GM23338 (cell line): Measurements from ENCODE around the gene XPR1. TPM values are rescaled to one million over a fixed set of nuclear protein-coding genes. Genes with fewer than 3 reads are reported as not detected.

Experiments
- ATAC-seq: fragments of 200-7000 bp; cut with Tn5 transposase; 3 replicates; pipeline ENCODE4 v1.9.1; 2020
- DNase-seq: peaks from one replicate; pipeline ENCODE4 v3.0.0-alpha.2; 2015; ENCODE audit warnings: low spot score
- H2AFZ ChIP-seq: fragments of 200-600 bp; sonication (generic); 2 replicates; pipeline ENCODE4 v1.8.0; 2016; ENCODE audit warnings: antibody characterized with exemption, mild to moderate bottlenecking, moderate library complexity
- H3F3A ChIP-seq: fragments of 200-600 bp; sonication (generic); replicated peaks from 2 replicates; pipeline ENCODE4 v1.8.0; 2017; ENCODE audit warnings: antibody characterized with exemption, mixed run types, low read depth
- H3K27ac ChIP-seq: fragments of 200-600 bp; sonication (generic); 2 replicates; pipeline ENCODE4 v1.6.1; 2016; ENCODE audit warnings: low read depth
- H3K27me3 ChIP-seq: fragments of 200-600 bp; sonication (generic); 2 replicates; pipeline ENCODE4 v1.8.0; 2016; ENCODE audit warnings: mild to moderate bottlenecking, mixed run types, moderate library complexity; ENCODE audit not compliant: insufficient read depth
- H3K36me3 ChIP-seq: fragments of 200-600 bp; sonication (generic); 2 replicates; pipeline ENCODE4 v1.8.0; 2016; ENCODE audit warnings: mild to moderate bottlenecking; ENCODE audit not compliant: insufficient read depth
- H3K4me1 ChIP-seq: fragments of 200-600 bp; sonication (generic); 2 replicates; pipeline ENCODE4 v1.8.0; 2016; ENCODE audit warnings: mild to moderate bottlenecking, moderate library complexity; ENCODE audit not compliant: insufficient read depth
- H3K4me2 ChIP-seq: fragments of 200-600 bp; sonication (generic); 2 replicates; pipeline ENCODE4 v1.7.1; 2017; ENCODE audit warnings: mixed run types
- H3K4me3 ChIP-seq: fragments of 200-600 bp; sonication (generic); 2 replicates; pipeline ENCODE4 v1.6.1; 2016; ENCODE audit warnings: mixed run types
- H3K79me2 ChIP-seq: fragments of 200-600 bp; sonication (generic); replicated peaks from 2 replicates; pipeline ENCODE4 v1.8.0; 2017; ENCODE audit warnings: mild to moderate bottlenecking; ENCODE audit not compliant: insufficient read depth
- H3K9me2 ChIP-seq: fragments of 200-600 bp; sonication (generic); 2 replicates; pipeline ENCODE4 v1.8.0; 2017; ENCODE audit not compliant: insufficient read depth
- H4K20me1 ChIP-seq: fragments of 200-600 bp; sonication (generic); replicated peaks from 2 replicates; pipeline ENCODE4 v1.8.0; 2017; ENCODE audit warnings: mild to moderate bottlenecking; ENCODE audit not compliant: insufficient read depth
- H3K27ac Mint-ChIP-seq: 2 replicates; pipeline ENCODE4 v1.8.0; 2020; ENCODE audit warnings: inconsistent platforms, mild to moderate bottlenecking, moderate library complexity, mixed read lengths
- H3K27me3 Mint-ChIP-seq: 3 replicates; pipeline ENCODE4 v1.8.0; 2022; ENCODE audit warnings: low read depth, mild to moderate bottlenecking, moderate library complexity, mixed read lengths, inconsistent platforms; ENCODE audit not compliant: insufficient read depth, poor library complexity
- H3K36me3 Mint-ChIP-seq: 3 replicates; pipeline ENCODE4 v1.8.0; 2021; ENCODE audit warnings: low read depth, mild to moderate bottlenecking, inconsistent platforms, moderate library complexity, mixed read lengths
- H3K4me1 Mint-ChIP-seq: 3 replicates; pipeline ENCODE4 v1.8.0; 2020; ENCODE audit warnings: mild to moderate bottlenecking, inconsistent platforms, mixed read lengths
- H3K4me3 Mint-ChIP-seq: 3 replicates; pipeline ENCODE4 v1.8.0; 2021; ENCODE audit warnings: moderate library complexity, mild to moderate bottlenecking, inconsistent platforms, mixed read lengths
- H3K9me3 Mint-ChIP-seq: 3 replicates; pipeline ENCODE4 v1.8.0; 2020; ENCODE audit warnings: moderate library complexity, mild to moderate bottlenecking, inconsistent platforms, mixed read lengths
- CREB1 ChIP-seq: fragments of 250-450 bp; sonication (Bioruptor Pico); IDR thresholded peaks from 2 replicates; pipeline ENCODE4 v1.5.0; 2020; ENCODE audit warnings: low read depth, mild to moderate bottlenecking, moderate library complexity
- EZH2 ChIP-seq: fragments of 200-600 bp; sonication (generic); IDR thresholded peaks from one replicate; pipeline ENCODE4 v1.8.0; 2017; ENCODE audit warnings: antibody characterized with exemption, mild to moderate bottlenecking, low read depth; ENCODE audit not compliant: unreplicated experiment
- EZH2phosphoT487 ChIP-seq: fragments of 200-600 bp; sonication (generic); IDR thresholded peaks from one replicate; pipeline ENCODE4 v1.8.1; 2018; ENCODE audit warnings: antibody characterized with exemption; ENCODE audit not compliant: unreplicated experiment
- JUNB ChIP-seq: IDR thresholded peaks from one replicate; pipeline ENCODE4 v1.6.1; 2016; ENCODE audit warnings: antibody characterized with exemption; ENCODE audit not compliant: unreplicated experiment
- NANOG ChIP-seq: IDR thresholded peaks from 2 replicates; pipeline ENCODE4 v1.6.1; 2016; ENCODE audit warnings: antibody characterized with exemption, borderline replicate concordance
- POLR2AphosphoS5 ChIP-seq: IDR thresholded peaks from 2 replicates; pipeline ENCODE4 v1.6.1; 2016; ENCODE audit warnings: antibody characterized with exemption, low read depth
- STAT1 ChIP-seq: IDR thresholded peaks from one replicate; pipeline ENCODE4 v1.6.1; 2016; ENCODE audit warnings: antibody characterized with exemption; ENCODE audit not compliant: unreplicated experiment
- ZNF114 ChIP-seq: fragments of 250-450 bp; sonication (Bioruptor Pico); IDR thresholded peaks from 2 replicates; pipeline ENCODE4 v1.5.0; 2020; ENCODE audit warnings: mild to moderate bottlenecking, moderate library complexity
- ZNF331 ChIP-seq: fragments of 250-450 bp; sonication (Bioruptor Pico); IDR thresholded peaks from 2 replicates; pipeline ENCODE4 v1.5.0; 2020; ENCODE audit warnings: low read depth, mild to moderate bottlenecking, moderate library complexity
- polyA plus RNA-seq: library from polyadenylated mRNA; unstranded; fragments of >200 nt; fragmentation: Nextera tagmentation; extraction: Ambion mirVana; gene quantifications from 2 replicates; pipeline ENCODE4 v1.2.1, GENCODE V29; 2016
- total RNA-seq: library from RNA; depleted of rRNA; stranded (reverse); fragments of >200 nt; shearing (Covaris generic); gene quantifications from 2 replicates; pipeline ENCODE4 v1.2.3, GENCODE V29; 2014
- TF ChIP-seq, protein P1 (sequence below): IDR thresholded peaks from one replicate; pipeline ENCODE4 v1.6.1; 2018; ENCODE audit warnings: antibody characterized with exemption; ENCODE audit not compliant: unreplicated experiment
- TF ChIP-seq, protein P2 (sequence below): fragments of 250-450 bp; sonication (Bioruptor Pico); IDR thresholded peaks from 2 replicates; pipeline ENCODE4 v1.5.0; 2020; ENCODE audit warnings: mild to moderate bottlenecking, moderate library complexity
- TF ChIP-seq, protein P3 (sequence below), 2 experiments: fragments of 200-600 bp in 1 of 2; sonication (generic) in 1 of 2; conservative IDR thresholded peaks; 2 replicates each; pipeline versions ENCODE4 v1.5.1 to v1.6.1; 2016 to 2017; ENCODE audit warnings: antibody characterized with exemption in 2 of 2, low read depth in 2 of 2, mild to moderate bottlenecking in 2 of 2, moderate library complexity in 1 of 2
- TF ChIP-seq, protein P4 (sequence below): IDR thresholded peaks from 2 replicates; pipeline ENCODE4 v1.6.1; 2016; ENCODE audit warnings: antibody characterized with exemption

Gene XPR1
- total and polyA plus RNA-seq, 2 experiments from 2014 or later = 9.3 to 38.1 TPM

DNA sequence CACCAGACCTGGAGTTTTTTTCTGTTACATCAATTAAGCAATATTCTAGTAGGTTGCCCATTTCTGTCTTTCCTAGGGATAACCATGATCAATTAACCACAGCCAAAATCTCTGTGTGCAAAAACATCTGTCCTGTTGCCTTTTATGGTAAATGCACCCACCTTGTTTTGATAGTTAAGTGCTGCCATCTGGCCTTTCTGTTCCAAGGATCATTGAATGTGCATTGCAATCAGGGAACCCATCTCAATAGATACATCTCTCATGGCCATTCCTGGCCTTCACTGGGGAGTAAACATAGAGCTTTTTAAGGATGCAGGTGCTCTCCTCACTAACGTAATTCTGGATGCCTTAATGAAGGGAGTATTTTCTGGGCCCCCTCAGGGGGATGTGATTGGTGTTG, 169.1 kb downstream of the XPR1 start (continued):
- TF ChIP-seq JUNB (no peak), ZNF114 (CRISPR knock-in tag) (no peak)

DNA sequence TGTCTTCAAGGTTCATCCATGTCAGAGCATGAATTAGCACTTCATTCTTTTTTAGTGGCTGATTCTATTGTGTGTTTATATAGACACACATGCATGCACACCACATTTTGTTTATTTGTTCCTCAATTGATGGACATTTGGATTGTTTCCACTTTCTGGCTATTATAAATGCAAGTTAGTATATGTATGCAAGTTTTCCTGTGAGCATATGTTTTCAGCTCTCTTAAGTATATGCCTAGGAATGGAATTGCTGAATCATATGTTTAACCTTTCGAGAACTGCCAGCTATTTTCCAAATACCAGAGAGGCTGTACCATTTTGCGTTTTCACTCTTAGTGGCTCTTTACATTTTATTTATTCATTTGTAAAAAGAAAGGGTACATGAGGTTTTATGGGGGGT, 171.0 kb downstream of the XPR1 start:
- Histone ChIP-seq H3K79me2 (no peaks in the 10 kb centered on the region), H3K4me1 (no peaks in the 10 kb centered on the region), H4K20me1 (no peaks in the 10 kb centered on the region), H3F3A (no peaks in the 10 kb centered on the region), H3K36me3 (0 out of 2 replicates have a peak, but pooled peaks cover 5% of the 10 kb centered on the region), H3K4me3 (no peak overlapping the region), H3K27ac (no peak overlapping the region), H3K9me2 (0 out of 2 replicates have a peak, but pooled peaks cover 6% of the 10 kb centered on the region), H2AFZ (no peak overlapping the region), H3K27me3 (no peaks in the 10 kb centered on the region), H3K4me2 (no peak overlapping the region)
- DNase-seq (no peak), ATAC-seq (no peak)
- TF ChIP-seq ZNF114 (CRISPR knock-in tag) (no peak), NANOG (no peak), ZNF331 (CRISPR knock-in tag) (no peak), CREB1 (CRISPR knock-in tag) (no peak), EZH2 (no peak), STAT1 (no peak), POLR2AphosphoS5 (no peak), JUNB (no peak), EZH2phosphoT487 (no peak)
- TF ChIP-seq, protein P1, sequence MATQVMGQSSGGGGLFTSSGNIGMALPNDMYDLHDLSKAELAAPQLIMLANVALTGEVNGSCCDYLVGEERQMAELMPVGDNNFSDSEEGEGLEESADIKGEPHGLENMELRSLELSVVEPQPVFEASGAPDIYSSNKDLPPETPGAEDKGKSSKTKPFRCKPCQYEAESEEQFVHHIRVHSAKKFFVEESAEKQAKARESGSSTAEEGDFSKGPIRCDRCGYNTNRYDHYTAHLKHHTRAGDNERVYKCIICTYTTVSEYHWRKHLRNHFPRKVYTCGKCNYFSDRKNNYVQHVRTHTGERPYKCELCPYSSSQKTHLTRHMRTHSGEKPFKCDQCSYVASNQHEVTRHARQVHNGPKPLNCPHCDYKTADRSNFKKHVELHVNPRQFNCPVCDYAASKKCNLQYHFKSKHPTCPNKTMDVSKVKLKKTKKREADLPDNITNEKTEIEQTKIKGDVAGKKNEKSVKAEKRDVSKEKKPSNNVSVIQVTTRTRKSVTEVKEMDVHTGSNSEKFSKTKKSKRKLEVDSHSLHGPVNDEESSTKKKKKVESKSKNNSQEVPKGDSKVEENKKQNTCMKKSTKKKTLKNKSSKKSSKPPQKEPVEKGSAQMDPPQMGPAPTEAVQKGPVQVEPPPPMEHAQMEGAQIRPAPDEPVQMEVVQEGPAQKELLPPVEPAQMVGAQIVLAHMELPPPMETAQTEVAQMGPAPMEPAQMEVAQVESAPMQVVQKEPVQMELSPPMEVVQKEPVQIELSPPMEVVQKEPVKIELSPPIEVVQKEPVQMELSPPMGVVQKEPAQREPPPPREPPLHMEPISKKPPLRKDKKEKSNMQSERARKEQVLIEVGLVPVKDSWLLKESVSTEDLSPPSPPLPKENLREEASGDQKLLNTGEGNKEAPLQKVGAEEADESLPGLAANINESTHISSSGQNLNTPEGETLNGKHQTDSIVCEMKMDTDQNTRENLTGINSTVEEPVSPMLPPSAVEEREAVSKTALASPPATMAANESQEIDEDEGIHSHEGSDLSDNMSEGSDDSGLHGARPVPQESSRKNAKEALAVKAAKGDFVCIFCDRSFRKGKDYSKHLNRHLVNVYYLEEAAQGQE = no peak
- TF ChIP-seq, protein P2, sequence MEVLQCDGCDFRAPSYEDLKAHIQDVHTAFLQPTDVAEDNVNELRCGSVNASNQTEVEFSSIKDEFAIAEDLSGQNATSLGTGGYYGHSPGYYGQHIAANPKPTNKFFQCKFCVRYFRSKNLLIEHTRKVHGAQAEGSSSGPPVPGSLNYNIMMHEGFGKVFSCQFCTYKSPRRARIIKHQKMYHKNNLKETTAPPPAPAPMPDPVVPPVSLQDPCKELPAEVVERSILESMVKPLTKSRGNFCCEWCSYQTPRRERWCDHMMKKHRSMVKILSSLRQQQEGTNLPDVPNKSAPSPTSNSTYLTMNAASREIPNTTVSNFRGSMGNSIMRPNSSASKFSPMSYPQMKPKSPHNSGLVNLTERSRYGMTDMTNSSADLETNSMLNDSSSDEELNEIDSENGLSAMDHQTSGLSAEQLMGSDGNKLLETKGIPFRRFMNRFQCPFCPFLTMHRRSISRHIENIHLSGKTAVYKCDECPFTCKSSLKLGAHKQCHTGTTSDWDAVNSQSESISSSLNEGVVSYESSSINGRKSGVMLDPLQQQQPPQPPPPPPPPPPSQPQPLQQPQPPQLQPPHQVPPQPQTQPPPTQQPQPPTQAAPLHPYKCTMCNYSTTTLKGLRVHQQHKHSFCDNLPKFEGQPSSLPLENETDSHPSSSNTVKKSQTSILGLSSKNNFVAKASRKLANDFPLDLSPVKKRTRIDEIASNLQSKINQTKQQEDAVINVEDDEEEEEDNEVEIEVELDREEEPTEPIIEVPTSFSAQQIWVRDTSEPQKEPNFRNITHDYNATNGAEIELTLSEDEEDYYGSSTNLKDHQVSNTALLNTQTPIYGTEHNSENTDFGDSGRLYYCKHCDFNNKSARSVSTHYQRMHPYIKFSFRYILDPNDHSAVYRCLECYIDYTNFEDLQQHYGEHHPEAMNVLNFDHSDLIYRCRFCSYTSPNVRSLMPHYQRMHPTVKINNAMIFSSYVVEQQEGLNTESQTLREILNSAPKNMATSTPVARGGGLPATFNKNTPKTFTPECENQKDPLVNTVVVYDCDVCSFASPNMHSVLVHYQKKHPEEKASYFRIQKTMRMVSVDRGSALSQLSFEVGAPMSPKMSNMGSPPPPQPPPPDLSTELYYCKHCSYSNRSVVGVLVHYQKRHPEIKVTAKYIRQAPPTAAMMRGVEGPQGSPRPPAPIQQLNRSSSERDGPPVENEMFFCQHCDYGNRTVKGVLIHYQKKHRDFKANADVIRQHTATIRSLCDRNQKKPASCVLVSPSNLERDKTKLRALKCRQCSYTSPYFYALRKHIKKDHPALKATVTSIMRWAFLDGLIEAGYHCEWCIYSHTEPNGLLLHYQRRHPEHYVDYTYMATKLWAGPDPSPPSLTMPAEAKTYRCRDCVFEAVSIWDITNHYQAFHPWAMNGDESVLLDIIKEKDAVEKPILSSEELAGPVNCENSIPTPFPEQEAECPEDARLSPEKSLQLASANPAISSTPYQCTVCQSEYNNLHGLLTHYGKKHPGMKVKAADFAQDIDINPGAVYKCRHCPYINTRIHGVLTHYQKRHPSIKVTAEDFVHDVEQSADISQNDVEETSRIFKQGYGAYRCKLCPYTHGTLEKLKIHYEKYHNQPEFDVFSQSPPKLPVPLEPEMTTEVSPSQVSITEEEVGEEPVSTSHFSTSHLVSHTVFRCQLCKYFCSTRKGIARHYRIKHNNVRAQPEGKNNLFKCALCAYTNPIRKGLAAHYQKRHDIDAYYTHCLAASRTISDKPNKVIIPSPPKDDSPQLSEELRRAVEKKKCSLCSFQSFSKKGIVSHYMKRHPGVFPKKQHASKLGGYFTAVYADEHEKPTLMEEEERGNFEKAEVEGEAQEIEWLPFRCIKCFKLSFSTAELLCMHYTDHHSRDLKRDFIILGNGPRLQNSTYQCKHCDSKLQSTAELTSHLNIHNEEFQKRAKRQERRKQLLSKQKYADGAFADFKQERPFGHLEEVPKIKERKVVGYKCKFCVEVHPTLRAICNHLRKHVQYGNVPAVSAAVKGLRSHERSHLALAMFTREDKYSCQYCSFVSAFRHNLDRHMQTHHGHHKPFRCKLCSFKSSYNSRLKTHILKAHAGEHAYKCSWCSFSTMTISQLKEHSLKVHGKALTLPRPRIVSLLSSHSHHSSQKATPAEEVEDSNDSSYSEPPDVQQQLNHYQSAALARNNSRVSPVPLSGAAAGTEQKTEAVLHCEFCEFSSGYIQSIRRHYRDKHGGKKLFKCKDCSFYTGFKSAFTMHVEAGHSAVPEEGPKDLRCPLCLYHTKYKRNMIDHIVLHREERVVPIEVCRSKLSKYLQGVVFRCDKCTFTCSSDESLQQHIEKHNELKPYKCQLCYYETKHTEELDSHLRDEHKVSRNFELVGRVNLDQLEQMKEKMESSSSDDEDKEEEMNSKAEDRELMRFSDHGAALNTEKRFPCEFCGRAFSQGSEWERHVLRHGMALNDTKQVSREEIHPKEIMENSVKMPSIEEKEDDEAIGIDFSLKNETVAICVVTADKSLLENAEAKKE (CRISPR knock-in tag) = no peak
- TF ChIP-seq, protein P3, sequence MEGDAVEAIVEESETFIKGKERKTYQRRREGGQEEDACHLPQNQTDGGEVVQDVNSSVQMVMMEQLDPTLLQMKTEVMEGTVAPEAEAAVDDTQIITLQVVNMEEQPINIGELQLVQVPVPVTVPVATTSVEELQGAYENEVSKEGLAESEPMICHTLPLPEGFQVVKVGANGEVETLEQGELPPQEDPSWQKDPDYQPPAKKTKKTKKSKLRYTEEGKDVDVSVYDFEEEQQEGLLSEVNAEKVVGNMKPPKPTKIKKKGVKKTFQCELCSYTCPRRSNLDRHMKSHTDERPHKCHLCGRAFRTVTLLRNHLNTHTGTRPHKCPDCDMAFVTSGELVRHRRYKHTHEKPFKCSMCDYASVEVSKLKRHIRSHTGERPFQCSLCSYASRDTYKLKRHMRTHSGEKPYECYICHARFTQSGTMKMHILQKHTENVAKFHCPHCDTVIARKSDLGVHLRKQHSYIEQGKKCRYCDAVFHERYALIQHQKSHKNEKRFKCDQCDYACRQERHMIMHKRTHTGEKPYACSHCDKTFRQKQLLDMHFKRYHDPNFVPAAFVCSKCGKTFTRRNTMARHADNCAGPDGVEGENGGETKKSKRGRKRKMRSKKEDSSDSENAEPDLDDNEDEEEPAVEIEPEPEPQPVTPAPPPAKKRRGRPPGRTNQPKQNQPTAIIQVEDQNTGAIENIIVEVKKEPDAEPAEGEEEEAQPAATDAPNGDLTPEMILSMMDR (conservative IDR thresholded peaks at IDR 0.05; ENCODE audit: low read depth in 2 of 2) = no peak
- TF ChIP-seq, protein P4, sequence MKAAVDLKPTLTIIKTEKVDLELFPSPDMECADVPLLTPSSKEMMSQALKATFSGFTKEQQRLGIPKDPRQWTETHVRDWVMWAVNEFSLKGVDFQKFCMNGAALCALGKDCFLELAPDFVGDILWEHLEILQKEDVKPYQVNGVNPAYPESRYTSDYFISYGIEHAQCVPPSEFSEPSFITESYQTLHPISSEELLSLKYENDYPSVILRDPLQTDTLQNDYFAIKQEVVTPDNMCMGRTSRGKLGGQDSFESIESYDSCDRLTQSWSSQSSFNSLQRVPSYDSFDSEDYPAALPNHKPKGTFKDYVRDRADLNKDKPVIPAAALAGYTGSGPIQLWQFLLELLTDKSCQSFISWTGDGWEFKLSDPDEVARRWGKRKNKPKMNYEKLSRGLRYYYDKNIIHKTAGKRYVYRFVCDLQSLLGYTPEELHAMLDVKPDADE = no peak
- H3K4me3 Mint-ChIP-seq = no peak overlapping the region
- H3K4me1 Mint-ChIP-seq = no peaks in the 10 kb centered on the region
- peaks cover 8% of the 10 kb centered on the region; the same call in 2 of the 3 replicates for H3K36me3 Mint-ChIP-seq
- no peaks in the 10 kb centered on the region for H3K9me3 Mint-ChIP-seq
- no peak overlapping the region for H3K27ac Mint-ChIP-seq
- peaks cover 3% of the 10 kb centered on the region for H3K27me3 Mint-ChIP-seq
